HL-60/S4 treated with phorbol 12-myristate 13-acetate at 8.2 ng/mL for 4 days and 3 days (cell line): ENCODE results near the gene LARGE1.

Experiments
- in situ Hi-C: fragments of 300-500 bp; cut with MboI; formaldehyde crosslinking; loops from 2 replicates; pipeline ENCODE4 v1.15.0; 2022; ENCODE audit warnings: low sequenced_read_pairs

LARGE1 gene

DNA sequence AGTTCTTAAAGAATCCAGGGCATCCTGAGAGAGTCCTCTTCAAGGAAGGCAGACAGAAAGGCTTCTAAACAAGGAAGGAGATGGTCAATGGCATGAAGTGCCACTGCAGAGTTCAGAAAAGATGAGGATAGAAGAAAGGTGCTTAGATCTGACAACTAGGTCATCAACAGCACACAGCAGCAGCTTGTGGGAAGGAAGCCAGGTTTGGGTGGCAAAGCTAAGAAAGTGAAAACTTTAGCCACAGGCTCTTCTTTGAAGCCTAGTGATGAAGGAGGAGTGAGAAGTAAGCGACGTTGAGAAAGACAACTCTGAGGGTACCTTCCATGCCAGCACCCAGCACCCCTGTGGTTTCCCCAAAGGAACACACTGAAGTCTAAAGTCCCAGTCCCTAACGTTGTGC, 92.0 kb downstream of the LARGE1 start:
- in situ Hi-C loops: no loop called here

DNA sequence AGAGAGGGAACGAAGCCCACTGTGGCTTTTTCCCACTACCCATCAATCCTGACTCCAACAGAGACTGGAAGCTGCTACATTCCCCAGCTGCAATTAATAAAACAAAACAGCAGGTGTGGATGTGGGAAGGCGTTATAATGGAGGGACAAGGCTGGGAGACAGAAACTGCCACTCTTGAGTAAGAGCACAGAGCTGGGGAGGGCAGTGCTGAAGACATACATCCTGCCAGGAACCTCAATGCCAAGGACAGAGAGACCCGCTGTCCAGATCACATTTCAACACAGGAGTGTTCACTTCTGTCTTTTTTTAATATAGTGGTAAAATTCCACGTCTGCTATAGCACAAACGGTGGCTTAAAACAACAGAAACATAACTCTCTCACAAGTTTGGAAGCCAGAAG, 94.5 kb downstream of the LARGE1 start:
- in situ Hi-C loops: no loop called here

DNA sequence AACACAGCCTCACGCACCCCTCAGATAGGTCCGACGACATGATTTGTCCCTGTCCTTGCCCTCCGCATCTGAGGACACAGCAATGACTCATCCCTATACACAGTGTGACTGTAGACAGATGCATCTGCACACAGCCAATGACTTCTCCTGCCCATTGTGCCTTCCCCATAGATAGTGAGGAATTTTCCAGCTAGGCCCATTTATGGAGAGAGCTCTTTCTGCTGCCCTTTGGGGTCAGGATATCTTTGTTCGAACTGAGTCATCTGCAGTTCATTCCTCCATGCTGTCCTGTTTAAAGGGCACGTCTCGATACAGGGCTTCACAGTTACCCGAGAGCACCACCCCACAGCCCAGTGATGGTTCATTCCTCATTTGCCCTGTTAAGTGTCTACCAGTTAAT, 96.7 kb downstream of the LARGE1 start:
- in situ Hi-C loops: no loop called here

DNA sequence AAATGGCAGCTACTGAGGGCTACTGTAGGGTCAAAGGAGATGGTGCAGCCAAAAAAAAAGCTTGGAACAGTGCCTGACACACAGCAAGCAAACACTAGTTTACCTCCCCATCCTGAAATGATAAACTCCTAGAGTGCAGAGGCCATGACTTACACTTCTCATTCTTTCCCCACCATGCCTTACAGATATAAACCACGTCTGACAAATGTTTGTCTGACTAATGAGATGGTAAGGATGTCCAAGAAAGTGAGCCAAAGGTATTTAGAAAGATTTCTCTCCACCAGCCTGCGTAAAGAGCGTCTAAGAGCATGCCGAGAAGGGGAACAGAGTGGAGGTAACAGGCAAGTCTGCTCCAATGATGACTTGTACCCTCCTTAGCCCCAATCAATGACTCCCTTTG, 99.0 kb downstream of the LARGE1 start:
- in situ Hi-C loops: no loop called here

DNA sequence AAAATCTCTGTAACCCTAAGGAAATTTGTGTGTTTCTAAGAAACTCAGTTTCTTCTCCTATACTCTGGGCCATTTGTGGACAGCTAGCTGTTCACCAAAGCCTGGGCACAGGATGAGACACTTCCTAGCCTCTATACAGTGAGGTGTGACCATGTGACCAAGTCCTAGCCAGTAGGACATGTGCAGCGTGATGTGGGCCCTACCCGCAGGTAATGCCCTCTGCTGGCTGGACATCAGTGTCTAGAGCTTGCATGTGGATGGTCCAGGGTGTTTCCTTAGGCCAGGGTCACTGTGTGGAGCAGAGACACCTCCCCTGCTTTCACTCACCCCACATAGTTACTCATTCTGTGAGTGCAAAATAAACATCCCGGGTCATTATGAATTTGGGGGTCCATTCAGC, 100.5 kb downstream of the LARGE1 start:
- in situ Hi-C loops: no loop called here

DNA sequence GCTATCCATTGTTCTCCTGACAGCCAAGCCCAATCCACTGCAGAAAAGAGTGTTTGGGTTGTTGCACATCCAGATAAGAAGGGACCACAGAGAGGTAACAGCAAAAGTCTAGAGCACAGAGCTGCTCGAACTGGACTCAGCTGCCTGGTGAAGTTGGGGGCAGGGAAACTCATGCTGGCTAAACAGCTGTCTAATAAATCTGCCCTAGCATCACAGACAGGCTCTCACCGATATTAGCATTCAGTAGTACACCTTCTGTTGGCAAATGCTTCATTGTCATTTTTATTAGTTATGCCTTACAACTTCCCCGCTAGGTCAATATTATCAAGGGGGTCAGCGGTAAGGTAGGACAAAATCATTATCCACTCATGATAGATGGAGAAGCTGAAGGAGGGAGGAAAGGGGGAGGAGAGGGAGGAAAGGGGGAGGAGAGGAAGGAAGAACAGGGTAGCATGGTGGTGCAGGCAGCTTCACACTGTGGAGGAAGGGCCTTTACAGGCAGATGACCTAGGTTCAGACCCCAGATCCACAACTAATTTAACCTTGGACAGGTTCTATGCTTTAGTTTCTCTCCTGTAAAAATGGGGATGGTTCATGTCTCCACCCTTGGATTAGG, 102.7 kb downstream of the LARGE1 start:
- in situ Hi-C loops: no loop called here

DNA sequence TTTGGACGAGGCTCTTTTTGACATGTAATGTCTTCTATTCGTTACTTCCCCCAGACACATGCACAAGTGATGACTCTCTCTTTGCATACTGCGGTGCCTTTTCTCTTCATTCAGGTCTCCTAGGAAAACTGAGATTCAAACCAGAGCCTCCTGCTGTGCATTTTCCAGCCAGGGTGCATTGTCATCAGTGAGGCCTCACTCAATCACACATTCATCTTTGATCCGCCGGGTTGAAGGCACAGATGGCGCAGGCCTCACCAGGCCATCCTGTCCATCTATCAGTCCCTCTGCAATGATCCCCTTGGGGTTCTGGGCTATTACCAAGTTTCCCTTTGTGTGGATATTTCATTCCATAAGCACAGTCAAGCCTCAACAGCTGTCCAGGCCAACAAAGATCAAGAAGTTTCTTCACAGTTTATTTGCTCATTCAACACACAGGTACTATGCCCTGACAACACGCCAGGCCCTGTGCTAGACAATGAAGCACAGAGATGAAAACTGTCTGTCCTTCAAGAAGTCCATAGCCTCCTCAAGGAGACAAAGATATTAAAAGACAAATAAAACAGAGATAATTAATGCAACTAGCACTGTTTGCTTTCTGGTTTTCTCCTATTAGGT, 107.8 kb downstream of the LARGE1 start:
- in situ Hi-C loops: no loop called here

DNA sequence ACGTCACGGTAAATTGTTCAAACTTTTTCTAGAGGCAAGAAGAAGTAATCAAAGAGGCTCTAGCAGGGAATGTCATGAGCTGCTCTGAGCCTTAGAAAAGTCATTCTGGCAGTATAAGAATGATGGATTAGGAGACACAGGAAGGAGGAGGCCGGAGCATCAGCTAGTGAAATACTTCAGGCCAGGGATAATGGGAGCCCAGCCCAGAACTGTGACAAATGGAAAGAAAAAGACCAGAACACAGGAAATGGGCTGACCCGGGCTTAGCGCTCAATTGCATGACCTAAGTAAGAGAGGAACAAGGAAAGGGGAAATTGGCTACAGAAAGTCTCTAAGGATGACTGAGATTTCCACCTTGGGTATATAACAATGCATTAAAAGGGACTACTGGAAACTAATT, 108.6 kb downstream of the LARGE1 start:
- in situ Hi-C loops: no loop called here

DNA sequence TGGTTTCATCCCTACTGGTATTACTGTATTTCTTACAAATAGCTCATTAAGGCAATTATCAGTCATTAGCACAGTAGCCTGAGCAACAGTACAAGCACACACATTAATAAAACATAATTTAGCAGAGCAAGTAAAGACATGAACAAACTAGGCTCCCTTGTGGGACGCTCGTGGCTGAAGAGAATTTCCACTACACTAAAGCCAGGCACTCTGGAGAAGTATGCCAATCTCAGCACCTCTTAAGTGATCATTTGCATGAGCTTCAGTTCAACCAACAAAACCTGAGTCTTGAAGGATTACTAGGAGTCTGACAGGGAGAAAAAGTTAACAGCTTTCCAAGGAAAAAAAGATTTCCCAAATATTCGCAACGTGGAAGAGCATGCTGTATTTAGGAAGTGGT, 109.1 kb downstream of the LARGE1 start:
- in situ Hi-C loops: no loop called here

DNA sequence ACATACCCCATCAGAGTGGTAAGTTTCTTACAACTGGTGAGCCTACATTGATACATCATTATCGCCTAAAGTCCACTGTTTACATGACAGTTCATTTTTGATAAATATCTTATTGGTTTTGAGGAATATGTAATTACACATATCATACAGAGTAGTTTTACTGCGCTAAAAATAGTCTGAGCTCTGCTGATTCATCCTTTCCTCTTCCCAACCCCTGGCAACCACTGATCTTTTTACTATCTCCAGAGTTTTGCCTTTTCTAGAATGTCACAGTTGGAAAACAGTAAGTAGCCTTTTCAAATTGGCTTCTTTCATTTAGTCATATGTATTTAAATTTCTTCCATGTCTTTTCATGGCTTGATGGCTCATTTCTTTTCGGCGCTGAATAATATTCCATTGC, 112.8 kb downstream of the LARGE1 start:
- in situ Hi-C loops: no loop called here

DNA sequence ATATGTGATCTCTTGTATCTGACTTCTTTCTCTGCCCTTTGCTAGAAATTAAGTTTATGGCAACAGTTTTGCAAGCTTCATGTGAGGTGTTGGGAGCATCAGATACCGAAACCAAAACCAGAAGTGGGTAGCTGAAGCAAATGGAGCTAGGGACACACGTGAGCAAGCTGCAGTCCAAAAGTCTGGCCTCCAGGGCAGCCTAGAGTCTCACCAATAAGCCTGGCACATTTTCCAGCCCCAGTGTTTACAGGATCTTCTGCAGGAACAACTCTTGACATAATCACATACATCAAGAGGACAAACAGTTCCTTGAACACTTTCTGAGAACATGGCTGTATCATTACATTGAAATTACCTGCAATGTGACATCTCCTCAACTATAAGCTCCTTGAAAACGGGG, 114.1 kb downstream of the LARGE1 start:
- in situ Hi-C loops: no loop called here

DNA sequence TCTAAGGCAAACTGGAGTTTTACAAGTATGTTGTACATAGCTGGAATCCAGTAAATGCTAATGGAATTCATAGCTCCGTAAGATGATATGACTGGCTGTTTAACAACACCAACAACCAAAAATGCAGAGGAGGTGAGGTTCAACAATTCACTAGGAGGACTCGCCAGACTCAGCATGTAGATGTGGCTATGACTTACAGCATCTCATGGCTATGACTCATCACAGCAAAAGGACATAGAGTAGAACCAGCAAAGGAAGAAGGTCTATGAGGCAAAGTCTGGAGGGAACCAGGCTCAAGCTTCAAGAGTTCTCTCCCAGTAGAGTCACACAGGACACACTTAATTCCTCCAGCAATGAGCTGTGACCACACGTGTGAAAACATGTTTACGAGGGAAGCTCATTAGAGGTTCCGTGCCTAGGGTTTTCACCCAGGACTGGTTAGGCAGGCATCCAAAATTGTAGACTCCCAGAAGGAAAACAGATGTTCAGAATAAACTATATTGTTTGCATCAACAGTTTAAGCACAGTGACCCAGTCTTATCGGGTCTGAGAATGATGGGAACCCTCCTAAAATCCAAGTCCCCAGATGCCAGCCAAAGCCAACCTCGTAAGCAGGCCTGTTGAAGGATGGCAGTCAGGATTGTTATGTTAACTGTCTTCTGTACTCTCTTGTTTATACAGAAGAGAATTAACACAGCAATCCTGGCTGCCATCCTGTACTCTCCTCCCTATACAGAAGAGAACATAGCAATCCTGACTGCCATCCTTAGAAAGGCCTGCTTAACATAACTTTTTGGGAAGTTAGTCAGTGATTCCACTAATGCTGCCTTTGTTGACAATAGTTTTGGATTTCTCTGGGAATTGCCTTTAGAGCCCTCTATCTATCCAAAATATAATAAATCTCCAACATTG, 116.6 kb downstream of the LARGE1 start:
- in situ Hi-C loops: no loop called here

DNA sequence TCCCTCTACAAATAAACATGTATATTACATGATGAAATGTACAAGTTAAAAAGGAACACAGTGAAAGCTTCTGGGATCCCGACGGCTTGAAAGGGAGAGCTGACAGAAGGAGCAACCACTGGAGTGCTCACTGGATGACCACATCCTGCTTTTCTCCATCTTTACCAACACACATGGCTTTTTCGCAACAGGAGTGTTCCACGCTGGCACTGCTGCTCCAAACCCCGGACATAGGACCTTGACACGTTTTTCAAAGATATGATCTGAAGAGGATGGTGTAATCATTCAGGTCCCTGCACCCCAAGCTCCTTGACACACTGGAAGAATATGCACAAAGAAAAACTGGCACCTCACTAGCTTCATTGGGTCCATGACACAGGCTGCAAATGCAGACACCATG, 121.9 kb downstream of the LARGE1 start:
- in situ Hi-C loops: no loop called here

DNA sequence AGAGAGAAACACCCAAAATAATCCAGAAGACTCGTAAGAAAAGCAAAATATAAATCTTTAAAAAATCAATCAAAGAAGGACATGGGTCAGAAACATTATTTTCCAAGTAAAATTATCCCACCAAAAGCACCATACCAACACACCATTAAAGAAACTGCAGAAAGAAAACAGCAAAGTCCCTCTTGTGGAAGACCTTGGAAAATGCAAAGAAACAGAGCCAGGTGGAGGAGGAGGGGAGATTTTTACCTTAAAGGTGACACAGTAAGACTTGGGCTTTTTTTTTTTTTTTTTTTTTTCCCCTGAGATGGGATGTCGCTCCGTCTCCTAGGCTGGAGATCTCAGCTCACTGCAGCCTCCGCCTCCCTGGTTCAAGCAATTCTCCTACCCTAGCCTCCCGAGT, 123.8 kb downstream of the LARGE1 start:
- in situ Hi-C loops: no loop called here

DNA sequence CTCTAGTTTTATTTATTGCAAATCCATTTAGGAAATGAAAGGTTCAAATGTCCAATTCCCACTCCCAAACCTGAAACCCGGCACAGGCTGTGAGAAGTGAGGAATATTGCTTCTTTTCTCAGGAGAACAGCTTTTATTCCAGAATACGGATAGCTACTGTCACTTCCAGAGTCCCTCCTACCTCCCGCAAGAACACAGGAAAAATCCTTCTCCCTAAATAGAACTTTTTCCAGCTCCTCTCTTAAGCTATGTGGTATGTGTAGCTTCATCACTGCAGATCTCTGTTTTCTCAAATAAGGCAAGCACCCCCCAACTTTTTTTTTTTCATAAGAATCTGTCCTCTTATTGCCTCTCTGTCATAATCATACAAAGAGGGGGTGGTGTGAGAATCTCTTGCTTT, 126.8 kb downstream of the LARGE1 start:
- in situ Hi-C loops: no loop called here

DNA sequence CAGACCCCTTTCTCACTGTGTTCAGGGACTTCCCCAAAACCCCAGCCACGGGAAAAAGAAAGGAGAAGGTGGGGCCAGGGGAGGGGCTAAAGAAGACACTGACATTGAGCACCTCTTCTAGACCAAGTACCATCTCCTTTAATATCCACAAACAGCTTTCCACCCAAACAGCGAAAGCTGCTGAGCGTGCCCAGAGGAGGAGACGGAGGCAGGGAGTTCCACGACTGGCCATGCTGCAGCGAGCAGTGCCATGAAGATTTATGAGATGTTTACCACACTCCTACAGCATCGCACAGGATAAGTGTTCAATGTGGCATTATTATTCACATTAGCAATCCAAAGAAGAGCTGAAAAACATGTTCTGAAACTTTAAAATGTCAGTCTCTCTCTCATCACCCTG, 127.4 kb downstream of the LARGE1 start:
- in situ Hi-C loops: no loop called here

DNA sequence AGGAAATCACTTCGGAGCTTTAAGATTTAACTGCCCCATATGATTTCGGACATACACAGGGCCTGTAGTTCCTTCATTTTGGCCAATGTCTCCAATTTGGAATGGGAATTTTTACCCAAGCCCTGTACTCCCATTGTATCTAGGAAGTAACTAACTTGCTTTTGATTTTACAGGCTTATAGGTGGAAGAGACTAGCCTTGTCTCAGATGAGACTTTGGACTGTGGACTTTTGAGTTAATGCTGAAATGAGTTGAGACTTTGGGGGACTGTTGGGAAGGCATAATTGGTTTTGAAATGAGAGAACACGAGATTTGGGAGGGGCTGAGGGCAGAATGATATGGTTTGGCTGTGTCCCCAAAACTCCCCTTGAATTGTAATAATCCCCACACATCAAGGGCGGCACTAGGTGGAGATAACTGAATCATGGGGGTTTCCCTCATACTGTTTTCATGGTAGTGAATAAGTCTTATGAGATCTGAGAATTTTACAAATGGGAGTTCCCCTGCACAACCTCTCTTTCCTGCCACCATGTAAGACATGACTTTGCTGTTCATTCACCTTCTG, 130.5 kb downstream of the LARGE1 start:
- in situ Hi-C loops: no loop called here

DNA sequence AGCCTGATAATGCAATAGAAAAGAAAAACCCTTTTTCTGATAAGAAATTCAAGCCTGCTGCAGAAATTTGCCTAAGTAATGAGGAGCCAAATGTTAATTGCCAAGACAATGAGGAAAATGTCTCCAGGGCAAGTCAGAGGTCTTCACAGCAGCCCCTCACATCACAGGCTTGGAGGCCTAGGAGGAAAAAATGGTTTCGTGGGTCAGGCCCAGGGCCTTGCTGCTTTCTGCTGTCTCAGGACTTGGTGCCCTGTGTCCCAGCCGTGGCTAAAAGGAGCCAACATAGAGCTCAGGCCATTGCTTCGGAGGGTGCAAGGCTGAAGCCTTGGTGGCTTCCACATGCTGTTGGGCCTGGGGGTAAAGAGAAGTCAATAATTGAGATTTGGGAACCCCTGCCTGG, 131.3 kb downstream of the LARGE1 start:
- in situ Hi-C loops: no loop called here

DNA sequence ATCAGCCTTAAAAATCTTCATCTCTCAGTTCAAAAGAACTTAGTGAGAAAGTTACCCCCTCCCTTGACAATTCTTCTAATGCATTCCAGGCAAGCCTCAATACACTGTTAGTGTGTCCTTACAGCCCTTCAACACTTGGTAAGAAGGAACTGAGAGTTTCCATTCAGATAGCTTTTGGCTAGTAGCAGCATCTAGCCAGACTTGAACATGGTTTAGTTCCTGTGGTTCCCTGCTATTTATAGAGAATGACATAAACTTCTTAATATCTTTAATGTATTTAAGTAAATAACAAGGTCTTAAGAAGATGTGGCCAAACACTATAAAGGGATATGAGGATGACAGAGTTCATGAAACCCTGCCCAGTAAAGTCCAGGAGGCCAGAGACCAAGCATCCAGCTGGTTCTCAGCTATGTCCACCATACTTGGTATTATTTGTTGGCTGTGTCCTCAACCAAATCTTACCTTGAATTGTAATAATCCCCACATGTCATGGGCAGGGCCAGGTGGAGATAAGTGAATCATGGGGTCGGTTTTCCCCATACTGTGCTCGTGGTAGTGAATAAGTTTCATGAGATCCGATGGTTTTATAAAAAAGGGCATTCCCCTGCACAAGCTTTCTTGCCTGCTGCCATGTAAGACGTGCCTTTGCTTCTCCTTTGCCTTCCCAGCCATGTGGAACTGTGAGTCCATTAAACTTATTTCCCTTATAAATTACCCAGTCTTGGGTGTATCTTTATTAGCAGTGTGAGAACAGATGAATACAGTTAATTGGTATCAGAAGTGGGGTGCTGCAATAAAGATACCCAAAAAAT, 132.4 kb downstream of the LARGE1 start:
- in situ Hi-C loops: no loop called here

DNA sequence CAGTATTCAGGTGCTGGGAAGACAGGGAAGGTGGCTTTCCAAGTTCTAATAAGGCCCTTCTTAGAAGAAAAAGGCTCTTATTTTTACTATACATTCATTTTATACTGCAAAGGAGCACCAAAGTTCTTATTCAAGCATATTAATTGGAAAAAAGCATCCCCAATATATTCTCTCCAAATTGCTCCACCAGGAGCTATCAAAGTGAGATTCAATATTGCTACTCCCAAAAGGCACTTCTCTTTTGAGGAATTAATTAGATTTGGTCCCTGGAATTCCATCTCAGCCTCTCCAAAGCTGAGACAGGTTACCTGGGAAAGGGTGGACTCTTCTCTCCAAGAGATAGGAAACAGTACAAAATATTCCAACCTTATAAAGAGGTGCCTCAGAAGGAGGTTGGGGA, 134.1 kb downstream of the LARGE1 start:
- in situ Hi-C loops: no loop called here
